CD4-positive, alpha-beta T cell (primary cell): ENCODE measurements around the gene TEX22. TPM values are rescaled to one million over a fixed set of nuclear protein-coding genes. Genes with fewer than 3 reads are reported as not detected.

Experiments used
- ATAC-seq: fragments of 200-7000 bp; cut with Tn5 transposase; one replicate; pipeline ENCODE4 v1.10.0; 2022; ENCODE audit warnings: mild to moderate bottlenecking; ENCODE audit not compliant: poor library complexity
- CTCF ChIA-PET: fragments of 350-600 bp; sonication (Branson Sonifier 250); formaldehyde crosslinking; loops from one replicate; lab custom pipeline; 2021; ENCODE audit warnings: antibody characterized with exemption, inconsistent platforms; lab: Charles Lee
- POLR2A ChIA-PET: fragments of 350-600 bp; sonication (Branson Sonifier 250); formaldehyde crosslinking; loops from one replicate; lab custom pipeline; 2021; ENCODE audit warnings: antibody characterized with exemption, inconsistent platforms; lab: Charles Lee
- DNase-seq, 14 experiments: peaks; one replicate each; pipeline ENCODE4 v3.0.0-alpha.2; 2013 to 2020; ENCODE audit warnings: mixed read lengths in 2 of 14
- H3K27ac ChIP-seq, 2 donors: one replicate each; pipeline versions ENCODE4 v1.5.1 to v1.7.0; 2013; ENCODE audit warnings: low read length in 2 of 2, low read depth in 1 of 2, mild to moderate bottlenecking in 1 of 2
- H3K27me3 ChIP-seq, 2 experiments: 1 replicate in 1 of 2; 2 replicates in 1 of 2; pipeline versions ENCODE4 v1.6.1 to v1.7.0; 2013; ENCODE audit warnings: low read length in 2 of 2, control low read depth in 1 of 2, mild to moderate bottlenecking in 1 of 2, moderate library complexity in 1 of 2; ENCODE audit not compliant: insufficient read depth in 2 of 2, control insufficient read depth in 1 of 2
- H3K36me3 ChIP-seq: one replicate; pipeline ENCODE4 v1.6.1; 2013; ENCODE audit warnings: low read length, control low read depth; ENCODE audit not compliant: insufficient read depth
- H3K4me1 ChIP-seq: one replicate; pipeline ENCODE4 v1.6.1; 2013; ENCODE audit warnings: low read length, control low read depth; ENCODE audit not compliant: insufficient read depth
- H3K4me3 ChIP-seq: one replicate; pipeline ENCODE4 v1.5.1; 2013; ENCODE audit warnings: mild to moderate bottlenecking, low read length, moderate library complexity
- H3K9me3 ChIP-seq, 2 experiments: 1 replicate in 1 of 2; 2 replicates in 1 of 2; pipeline versions ENCODE4 v1.6.1 to v1.7.0; 2013; ENCODE audit warnings: low read length in 2 of 2, mild to moderate bottlenecking in 2 of 2, control low read depth in 1 of 2, moderate library complexity in 1 of 2; ENCODE audit not compliant: control insufficient read depth in 1 of 2, insufficient read depth in 1 of 2
- H3K27ac Mint-ChIP-seq: one replicate; pipeline ENCODE4 v1.8.0; 2020; ENCODE audit warnings: mixed read lengths
- H3K27me3 Mint-ChIP-seq: one replicate; pipeline ENCODE4 v1.8.0; 2021; ENCODE audit warnings: mixed read lengths
- H3K36me3 Mint-ChIP-seq: one replicate; pipeline ENCODE4 v1.8.0; 2021; ENCODE audit warnings: low read depth, mixed read lengths
- H3K4me1 Mint-ChIP-seq: one replicate; pipeline ENCODE4 v1.8.0; 2021; ENCODE audit warnings: low read depth, mixed read lengths
- H3K4me3 Mint-ChIP-seq: one replicate; pipeline ENCODE4 v1.8.0; 2020; ENCODE audit warnings: mild to moderate bottlenecking, mixed read lengths
- H3K9me3 Mint-ChIP-seq: one replicate; pipeline ENCODE4 v1.8.0; 2020; ENCODE audit warnings: mixed read lengths
- CTCF ChIP-seq: fragments of 200-600 bp; IDR thresholded peaks from one replicate; pipeline ENCODE4 v1.8.0; 2022; ENCODE audit warnings: antibody characterized with exemption, mild to moderate bottlenecking
- intact Hi-C, 2 experiments: fragments of 100-400 bp; cut with DNase I in 1 of 2; cut with micrococcal nuclease in 1 of 2; formaldehyde crosslinking; loops; one replicate each; pipeline versions ENCODE4 v1.15.1 to v1.9.0; 2023 to 2025; cut with DNase I, micrococcal nuclease
- total RNA-seq, 174 experiments: library from RNA in 2 of 174; stranded (reverse) in 2 of 174; gene quantifications; one replicate each; pipeline ENCODE4 v1.2.3 and lab custom pipeline; 2021 to 2026

The TEX22 gene
- total RNA-seq, 2 experiments from 2014 or later = 1.3 to 2.8 TPM

- H3K27ac ChIP-seq = no peak overlapping the region
- peaks cover 24% of the 10 kb centered on the region for H3K36me3 Mint-ChIP-seq
Observed at GRCh38 chr14:105458571-105458970, 60.2 kb downstream of the TEX22 start.

GRCh38 chr14:105460116-105460515 is 61.8 kb downstream of the TEX22 start:
- H3K9me3 ChIP-seq = no peaks in the 10 kb centered on the region
- no peak overlapping the region for H3K27ac Mint-ChIP-seq
- H3K36me3 Mint-ChIP-seq = peaks cover 24% of the 10 kb centered on the region
- intact Hi-C loops = no loop called here
- no peak overlapping the region for H3K4me3 Mint-ChIP-seq
- H3K4me3 ChIP-seq = no peak overlapping the region
- H3K9me3 Mint-ChIP-seq = no peaks in the 10 kb centered on the region
- ChIA-PET POLR2A (no interaction called here), CTCF (no interaction called here)
- H3K27ac ChIP-seq = no peak overlapping the region
- H3K36me3 ChIP-seq = peaks cover 56% of the 10 kb centered on the region
- H3K4me1 ChIP-seq = no peaks in the 10 kb centered on the region
- H3K4me1 Mint-ChIP-seq = no peaks in the 10 kb centered on the region
- no peaks in the 10 kb centered on the region for H3K27me3 ChIP-seq
- TF ChIP-seq CTCF = no peak
- ATAC-seq (no peak), DNase-seq (no peak)
- no peaks in the 10 kb centered on the region for H3K27me3 Mint-ChIP-seq

More at GRCh38 chr14:105458571-105458970, 60.2 kb downstream of the TEX22 start:
- Histone ChIP-seq H3K4me3 (no peak overlapping the region), H3K27me3 (no peaks in the 10 kb centered on the region), H3K36me3 (peaks cover 49% of the 10 kb centered on the region), H3K4me1 (no peaks in the 10 kb centered on the region), H3K9me3 (no peaks in the 10 kb centered on the region)
- ATAC-seq = no peak
- Mint-ChIP-seq H3K4me1 (no peaks in the 10 kb centered on the region), H3K4me3 (no peak overlapping the region), H3K27ac (no peak overlapping the region), H3K27me3 (no peaks in the 10 kb centered on the region), H3K9me3 (no peaks in the 10 kb centered on the region)
- TF ChIP-seq CTCF = no peak
- no peak for DNase-seq
- POLR2A ChIA-PET = no interaction called here
- intact Hi-C loops = no loop called here
- CTCF ChIA-PET = interaction anchor here (1.5 kb wide), 1 partner anchor 70 kb away, joined by 3 read pairs; no protein-coding TSS in a partner anchor

GRCh38 chr14:105460616-105461015 is 62.3 kb downstream of the TEX22 start:
- DNase-seq = no peak
- peaks cover 20% of the 10 kb centered on the region for H3K36me3 Mint-ChIP-seq
- Histone ChIP-seq H3K4me1 (no peaks in the 10 kb centered on the region), H3K27ac (no peak overlapping the region), H3K27me3 (no peaks in the 10 kb centered on the region), H3K36me3 (peaks cover 55% of the 10 kb centered on the region), H3K4me3 (no peak overlapping the region), H3K9me3 (no peaks in the 10 kb centered on the region)
- H3K27me3 Mint-ChIP-seq = no peaks in the 10 kb centered on the region
- intact Hi-C loops = no loop called here
- H3K4me3 Mint-ChIP-seq = no peak overlapping the region
- H3K27ac Mint-ChIP-seq = no peak overlapping the region
- no peak for TF ChIP-seq CTCF
- no peak for ATAC-seq
- H3K9me3 Mint-ChIP-seq = no peaks in the 10 kb centered on the region
- CTCF ChIA-PET = no interaction called here
- no peaks in the 10 kb centered on the region for H3K4me1 Mint-ChIP-seq
- POLR2A ChIA-PET = no interaction called here
